GM12891 (cell line): Measurements from ENCODE around the gene KRT16.
"Not testable (repeated sequence)": the region's sequence is repeated elsewhere in the genome, so short reads cannot be mapped to it uniquely, and the experiment has no call there.

Experiments used
- DNase-seq: peaks from one replicate; pipeline ENCODE4 v3.0.0; 2011; ENCODE audit warnings: low spot score; ENCODE audit not compliant: insufficient read length
- FAIRE-seq: peaks from 2 replicates; lab custom pipeline; 2011; peaks lifted over from hg19 to GRCh38; lab: Jason Lieb, UNC
- PAX5 ChIP-seq: IDR thresholded peaks from 2 replicates; pipeline ENCODE4 v1.6.1; 2011; ENCODE audit warnings: low read length, moderate library complexity, mild to moderate bottlenecking; ENCODE audit not compliant: insufficient read depth, severe bottlenecking
- POLR2A ChIP-seq: IDR thresholded peaks from 2 replicates; pipeline ENCODE4 v1.6.1; 2011; ENCODE audit warnings: low read depth, low read length, control low read depth
- POLR2AphosphoS5 ChIP-seq: IDR thresholded peaks from 2 replicates; pipeline ENCODE4 v1.6.1; 2011; ENCODE audit warnings: low read depth, low read length, control low read depth
- POU2F2 ChIP-seq: IDR thresholded peaks from 2 replicates; pipeline ENCODE4 v1.6.1; 2011; ENCODE audit warnings: low read depth, mild to moderate bottlenecking, control low read depth, low read length, moderate library complexity
- SPI1 ChIP-seq: IDR thresholded peaks from 2 replicates; pipeline ENCODE4 v1.6.1; 2011; ENCODE audit warnings: low read depth, low read length, control low read depth
- TAF1 ChIP-seq: IDR thresholded peaks from 2 replicates; pipeline ENCODE4 v1.6.1; 2011; ENCODE audit warnings: low read depth, low read length, control low read depth

Gene KRT16

GRCh38 chr17:41613277-41614082, 913 bp upstream of the KRT16 start:
- FAIRE-seq (no peak), DNase-seq (no peak)
- TF ChIP-seq PAX5 (no peak), POLR2A (no peak), SPI1 (no peak), POU2F2 (no peak), POLR2AphosphoS5 (no peak), TAF1 (no peak)

DNA sequence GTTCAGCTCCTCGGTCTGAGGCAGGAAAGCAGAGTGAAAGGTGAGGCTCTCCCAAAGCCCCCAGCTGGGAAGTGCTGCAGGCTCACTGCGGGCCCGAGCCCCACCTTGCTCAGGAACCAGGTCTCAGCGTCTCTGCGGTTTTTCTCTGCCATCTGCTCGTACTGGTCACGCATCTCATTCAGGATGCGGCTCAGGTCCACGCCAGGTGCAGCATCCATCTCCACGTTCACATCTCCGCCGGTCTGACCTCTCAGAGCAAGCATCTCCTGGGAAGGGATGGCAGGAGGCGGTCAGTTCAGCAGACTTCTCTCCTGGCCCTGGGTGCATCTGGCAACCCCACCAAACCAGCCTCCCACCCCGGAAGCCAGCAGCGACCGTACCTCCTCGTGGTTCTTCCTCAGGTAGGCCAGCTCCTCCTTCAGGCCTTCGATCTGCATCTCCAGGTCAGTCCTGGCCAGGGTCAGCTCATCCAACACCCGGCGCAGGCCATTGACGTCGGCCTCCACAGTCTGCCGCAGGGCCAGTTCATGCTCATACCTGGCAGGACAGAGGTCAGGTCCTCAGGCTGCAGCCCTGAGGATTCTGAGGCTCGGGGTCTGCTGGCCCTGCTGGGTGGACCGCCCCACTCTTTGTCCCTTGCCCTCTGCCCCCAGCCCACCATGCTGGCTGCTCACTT, 1.5 kb downstream of the KRT16 start:
- TF ChIP-seq POLR2A = no peak
- no peak for TF ChIP-seq PAX5
- no peak for TF ChIP-seq TAF1
- no peak for TF ChIP-seq SPI1
- TF ChIP-seq POLR2AphosphoS5 = no peak
- TF ChIP-seq POU2F2 = no peak
- no peak for DNase-seq
- no peak for FAIRE-seq

- not testable (repeated sequence) for FAIRE-seq, DNase-seq
These were observed 2.5 kb downstream of the KRT16 start for GRCh38 chr17:41610061-41610517.

DNA sequence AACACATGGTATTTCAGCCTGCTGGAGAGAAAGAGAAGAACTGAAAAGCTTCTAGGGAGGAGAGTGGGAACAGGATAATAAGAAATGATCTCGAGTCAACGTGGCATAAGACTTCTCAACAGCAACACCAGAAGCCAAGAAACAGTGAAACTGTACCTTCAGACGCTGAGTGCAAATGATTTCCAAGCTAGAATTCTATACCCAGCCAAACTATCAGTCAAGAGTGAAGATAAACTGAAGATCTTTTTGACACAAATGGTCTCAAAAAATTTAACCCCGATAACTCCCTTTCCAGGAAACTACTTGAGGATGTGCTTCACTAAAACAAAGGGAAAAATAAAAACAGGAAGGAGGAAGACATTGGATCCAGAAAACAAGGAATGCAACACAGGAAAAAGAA, 5.6 kb downstream of the KRT16 start:
- not testable (repeated sequence) for DNase-seq, FAIRE-seq

DNA sequence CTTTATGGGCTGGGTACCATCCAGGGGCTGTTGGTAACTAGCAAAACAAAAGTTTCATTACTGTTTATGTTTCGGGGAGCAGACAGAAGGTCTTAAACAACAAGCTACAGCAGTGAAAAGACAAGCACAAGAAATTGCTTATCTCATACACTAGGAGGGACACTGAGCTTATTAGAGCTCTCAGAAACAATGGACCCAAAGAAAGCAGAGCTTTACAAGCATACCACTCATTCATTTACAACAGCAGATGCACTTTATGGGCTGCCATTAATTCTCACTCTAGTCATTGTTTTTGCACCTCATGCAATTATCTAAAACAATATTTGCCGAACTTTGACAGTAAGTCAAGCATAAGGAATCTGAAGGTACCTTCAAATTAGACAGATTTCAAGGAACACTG, 10.0 kb downstream of the KRT16 start:
- FAIRE-seq = no peak
- no peak for DNase-seq
- no peak for TF ChIP-seq POU2F2
- TF ChIP-seq TAF1 = no peak
- no peak for TF ChIP-seq PAX5
- no peak for TF ChIP-seq POLR2A
- no peak for TF ChIP-seq SPI1
- TF ChIP-seq POLR2AphosphoS5 = no peak

DNA sequence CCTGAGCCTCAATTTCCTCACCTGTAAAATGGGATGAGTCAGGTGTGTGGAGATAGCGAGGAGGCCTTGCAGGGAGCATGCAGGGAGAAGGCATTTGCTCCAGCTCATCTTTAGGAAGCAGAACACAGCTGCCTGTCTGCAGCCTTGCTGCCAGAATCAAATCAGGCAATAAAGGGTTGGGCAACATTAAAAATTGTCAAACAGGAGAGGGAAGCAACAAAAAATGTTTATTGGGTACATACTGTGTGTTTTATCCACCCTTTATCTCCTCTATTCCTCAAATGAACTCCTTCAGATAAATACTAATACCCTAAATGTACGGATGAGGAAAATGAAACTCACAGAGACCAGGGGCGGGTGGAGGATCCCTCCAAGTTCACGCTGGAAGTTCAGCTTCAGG, 12.2 kb downstream of the KRT16 start:
- FAIRE-seq (no peak), DNase-seq (no peak)
- TF ChIP-seq PAX5 (no peak), TAF1 (no peak), POLR2AphosphoS5 (no peak), POLR2A (no peak), SPI1 (no peak), POU2F2 (no peak)

DNA sequence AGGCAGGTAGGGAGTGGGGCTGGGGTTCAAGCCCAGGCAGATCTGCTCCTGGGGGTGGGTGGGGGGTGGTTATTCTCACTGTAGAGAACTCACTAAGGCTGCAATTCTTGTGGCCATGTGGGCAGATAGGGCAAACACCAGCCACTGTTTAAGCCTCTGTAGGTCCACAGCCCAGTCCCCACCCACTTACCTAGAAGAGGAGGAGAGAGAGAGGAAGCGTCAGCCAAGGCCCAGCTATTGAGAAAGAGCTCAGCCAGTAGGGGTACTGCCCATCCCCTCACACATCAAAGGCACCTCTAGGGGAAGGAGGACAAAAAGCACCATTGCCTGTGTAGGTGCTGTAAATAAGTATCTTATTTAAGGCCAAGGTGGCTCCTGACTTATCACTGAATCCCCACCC, 12.9 kb downstream of the KRT16 start:
- TF ChIP-seq TAF1 (no peak), PAX5 (no peak), POU2F2 (no peak), POLR2AphosphoS5 (no peak), POLR2A (no peak), SPI1 (no peak)
- DNase-seq (no peak), FAIRE-seq (no peak)

DNA sequence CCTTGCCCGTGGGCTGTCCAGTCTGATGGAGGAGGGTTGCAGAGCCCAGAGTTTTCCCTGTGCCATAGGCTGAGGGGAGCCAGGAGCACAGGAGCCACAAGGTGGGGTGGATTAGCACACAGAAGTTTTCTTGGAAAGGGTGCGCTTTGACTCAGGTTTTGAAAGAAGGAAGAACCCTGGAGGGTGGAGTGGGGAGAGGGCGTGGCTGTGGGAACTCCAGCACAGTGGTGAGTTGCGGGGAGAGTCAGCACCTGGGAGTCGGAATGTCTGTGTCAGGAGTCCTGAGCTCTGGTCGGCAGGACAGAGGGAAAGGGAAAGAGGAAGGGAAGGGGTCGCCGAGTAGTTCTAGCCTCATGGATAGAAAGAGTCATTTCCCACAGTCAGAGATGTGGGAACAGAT, 17.0 kb downstream of the KRT16 start:
- no peak for TF ChIP-seq PAX5
- no peak for TF ChIP-seq POLR2AphosphoS5
- no peak for TF ChIP-seq POU2F2
- no peak for TF ChIP-seq TAF1
- no peak for TF ChIP-seq SPI1
- TF ChIP-seq POLR2A = no peak
- FAIRE-seq = no peak

GRCh38 chr17:41594363-41594915, 18.1 kb downstream of the KRT16 start:
- DNase-seq (no peak), FAIRE-seq (no peak)
- TF ChIP-seq POLR2A (no peak), TAF1 (no peak), SPI1 (no peak)

More for the DNA sequence above, 17.0 kb downstream of the KRT16 start:
- no peak for DNase-seq
